WERI-Rb-1 (cell line): ENCODE measurements around the gene UMPS.
A peak's percentile ranks its signal among the peaks of the same experiment; 100 is the strongest.
"Not testable (repeated sequence)": the region's sequence is repeated elsewhere in the genome, so short reads cannot be mapped to it uniquely, and the experiment has no call there.

ENCODE experiments used
- DNase-seq: peaks from one replicate; pipeline ENCODE4 v3.0.0-alpha.2; 2020
- H3K27ac ChIP-seq: fragments of 250-450 bp; sonication (Bioruptor Pico); 2 replicates; pipeline ENCODE4 v1.5.1; 2020; ENCODE audit warnings: mild to moderate bottlenecking, moderate library complexity
- H3K27me3 ChIP-seq: fragments of 250-450 bp; sonication (Bioruptor Pico); 2 replicates; pipeline ENCODE4 v1.5.1; 2021; ENCODE audit warnings: mild to moderate bottlenecking, low read depth, moderate library complexity; ENCODE audit not compliant: insufficient read depth, severe bottlenecking
- H3K36me3 ChIP-seq: fragments of 250-450 bp; sonication (Bioruptor Pico); 2 replicates; pipeline ENCODE4 v1.5.1; 2020; ENCODE audit warnings: mild to moderate bottlenecking, moderate library complexity
- H3K4me3 ChIP-seq: 2 replicates; pipeline ENCODE4 v1.5.1; 2011; ENCODE audit warnings: low read depth, mild to moderate bottlenecking, control low read depth, low read length
- H3K9me3 ChIP-seq: fragments of 250-450 bp; sonication (Bioruptor Pico); 2 replicates; pipeline ENCODE4 v1.5.1; 2021; ENCODE audit warnings: mild to moderate bottlenecking, moderate library complexity; ENCODE audit not compliant: severe bottlenecking
- CTCF ChIP-seq: IDR thresholded peaks from 2 replicates; pipeline ENCODE4 v1.5.1; 2011; ENCODE audit warnings: low read depth, mild to moderate bottlenecking, control low read depth, inconsistent platforms, low read length

The UMPS gene

GRCh38 chr3:124779751-124780191 is 49.5 kb downstream of the UMPS start:
- Histone ChIP-seq H3K36me3 (no peaks in the 10 kb centered on the region), H3K27ac (no peak overlapping the region; the same call in 1 of the 2 replicates), H3K27me3 (no peaks in the 10 kb centered on the region), H3K4me3 (no peak overlapping the region), H3K9me3 (no peaks in the 10 kb centered on the region)
- no peak for DNase-seq
- TF ChIP-seq CTCF, result no peak

- H3K36me3 ChIP-seq, result no peaks in the 10 kb centered on the region
- no peaks in the 10 kb centered on the region for H3K27me3 ChIP-seq
- peak overlapping the region; percentile 31 for H3K4me3 ChIP-seq
- no peak for TF ChIP-seq CTCF
- DNase-seq, result no peak
- no peaks in the 10 kb centered on the region for H3K9me3 ChIP-seq
- no peak overlapping the region for H3K27ac ChIP-seq
Measured at GRCh38 chr3:124780356-124780755, 50.1 kb downstream of the UMPS start.

- Histone ChIP-seq H3K27ac (peak overlapping the region; percentile 49), H3K9me3 (no peaks in the 10 kb centered on the region), H3K4me3 (peak overlapping the region; percentile 31), H3K27me3 (no peaks in the 10 kb centered on the region), H3K36me3 (no peaks in the 10 kb centered on the region)
- TF ChIP-seq CTCF, result no peak
- peak; percentile 89 for DNase-seq
Measured at GRCh38 chr3:124780761-124781475, 50.7 kb downstream of the UMPS start.

- no peak for DNase-seq
- no peak for TF ChIP-seq CTCF
- Histone ChIP-seq H3K4me3 (0 out of 2 replicates have a peak overlapping the region, but pooled peaks have one; percentile 31), H3K9me3 (no peaks in the 10 kb centered on the region), H3K27ac (no peak overlapping the region), H3K27me3 (no peaks in the 10 kb centered on the region), H3K36me3 (no peaks in the 10 kb centered on the region)
Measured at GRCh38 chr3:124781476-124782376, 51.5 kb downstream of the UMPS start.

- not testable (repeated sequence) for H3K36me3 ChIP-seq, H3K27me3 ChIP-seq, H3K27ac ChIP-seq, DNase-seq, H3K4me3 ChIP-seq, H3K9me3 ChIP-seq
Measured at GRCh38 chr3:124782377-124782712, 52.1 kb downstream of the UMPS start.

GRCh38 chr3:124783696-124784095 is 53.4 kb downstream of the UMPS start:
- H3K27ac ChIP-seq, result no peak overlapping the region
- TF ChIP-seq CTCF, result no peak
- H3K27me3 ChIP-seq, result no peaks in the 10 kb centered on the region
- no peak overlapping the region for H3K4me3 ChIP-seq
- no peaks in the 10 kb centered on the region for H3K36me3 ChIP-seq
- H3K9me3 ChIP-seq, result no peaks in the 10 kb centered on the region
- no peak for DNase-seq
